ENCODE measurements around the gene MARCHF5.
"Not testable (repeated sequence)": the region's sequence is repeated elsewhere in the genome, so short reads cannot be mapped to it uniquely, and the experiment has no call there.

Gene MARCHF5

DNA sequence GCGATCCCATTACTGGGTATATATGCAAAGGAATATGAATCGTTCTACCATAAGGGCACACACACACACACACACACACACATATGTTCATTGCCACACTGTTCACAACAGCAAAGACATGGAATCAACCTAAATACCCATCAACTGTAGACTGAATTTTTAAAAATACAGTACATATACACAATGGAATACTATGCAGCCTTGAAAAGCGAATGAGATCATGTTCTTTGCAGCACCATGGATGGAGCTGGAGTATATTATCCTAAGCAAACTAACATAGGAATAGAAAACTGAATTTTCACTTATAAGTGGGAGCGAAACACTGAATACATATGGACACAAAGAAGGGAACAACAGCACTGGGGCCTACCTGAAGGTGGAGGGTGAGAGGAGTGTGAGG lies 72.5 kb downstream of the MARCHF5 start:
- Histone ChIP-seq H3K4me3 (ENCODE audit: low read depth, low read length) (no peak overlapping the region), H3K9me3 (ENCODE audit: control insufficient read depth, insufficient read depth, low read length) (no peaks in the 10 kb centered on the region), H3K36me3 (ENCODE audit: control insufficient read depth, insufficient read depth, low read length) (no peaks in the 10 kb centered on the region), H3K9ac (ENCODE audit: low read depth, low read length) (no peak overlapping the region), H3K4me1 (ENCODE audit: control insufficient read depth, insufficient read depth, low read length) (no peaks in the 10 kb centered on the region), H3K27me3 (ENCODE audit: control insufficient read depth, insufficient read depth, low read length) (no peaks in the 10 kb centered on the region)

DNA sequence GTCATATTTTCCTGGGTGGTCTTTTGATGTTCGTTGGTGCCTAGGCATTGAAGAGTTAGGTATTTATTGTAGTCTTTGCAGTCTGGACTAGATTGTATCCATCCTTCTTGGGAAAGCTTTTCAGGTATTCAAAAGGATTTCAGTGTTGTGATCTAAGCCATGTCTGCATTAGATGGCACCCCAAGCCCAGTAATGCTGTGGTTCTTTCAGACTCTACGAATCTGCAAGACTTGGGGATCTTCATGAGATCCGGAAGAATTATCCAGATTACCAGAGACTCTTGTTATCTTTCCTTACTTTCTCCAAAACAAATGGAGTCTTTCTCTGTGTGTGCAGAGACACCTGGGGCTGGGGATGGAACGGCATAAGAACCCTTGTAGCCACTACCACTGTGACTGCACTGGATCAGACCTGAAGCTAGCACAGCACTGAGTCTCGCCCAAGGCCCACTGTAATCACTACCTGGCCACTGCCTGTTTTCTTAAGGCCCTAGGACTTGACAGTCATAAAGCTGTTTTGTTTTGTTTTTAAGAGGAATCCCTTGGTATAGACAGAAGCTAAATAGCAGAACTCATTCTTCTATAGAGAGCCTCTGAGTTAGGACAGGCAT lies 75.5 kb downstream of the MARCHF5 start:
- Histone ChIP-seq H3K9ac (ENCODE audit: low read depth, low read length) (no peak overlapping the region), H3K27me3 (ENCODE audit: control insufficient read depth, insufficient read depth, low read length) (no peaks in the 10 kb centered on the region)

DNA sequence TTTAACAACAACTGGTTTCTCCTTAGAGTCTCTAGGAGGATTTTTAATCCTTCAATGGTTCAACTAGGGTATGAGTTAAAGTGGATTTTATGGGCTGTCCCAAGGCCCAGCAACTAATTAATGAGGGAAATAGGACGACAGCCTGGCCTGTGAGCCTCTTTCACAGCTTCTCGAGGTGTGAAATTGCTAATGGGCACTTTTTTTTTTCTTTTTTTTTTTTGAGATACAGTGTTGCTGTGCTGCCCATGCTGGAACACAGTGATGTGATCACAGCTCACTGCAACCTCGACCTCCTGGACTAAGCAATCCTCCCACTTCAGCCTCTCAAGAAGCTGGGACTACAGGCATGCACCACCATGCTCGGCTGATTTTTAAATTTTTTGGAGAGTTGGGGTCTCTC lies 87.0 kb downstream of the MARCHF5 start:
- Histone ChIP-seq H3K9me3 (ENCODE audit: control insufficient read depth, insufficient read depth, low read length) (no peaks in the 10 kb centered on the region), H3K9ac (ENCODE audit: low read depth, low read length) (no peak overlapping the region), H3K36me3 (ENCODE audit: control insufficient read depth, insufficient read depth, low read length) (no peaks in the 10 kb centered on the region), H3K4me1 (ENCODE audit: control insufficient read depth, insufficient read depth, low read length) (peaks cover 11% of the 10 kb centered on the region), H3K4me3 (ENCODE audit: low read depth, low read length) (no peak overlapping the region), H3K27me3 (ENCODE audit: control insufficient read depth, insufficient read depth, low read length) (no peaks in the 10 kb centered on the region)

More for the DNA sequence above, 75.5 kb downstream of the MARCHF5 start:
- Histone ChIP-seq H3K4me1 (ENCODE audit: control insufficient read depth, insufficient read depth, low read length) (no peaks in the 10 kb centered on the region), H3K9me3 (ENCODE audit: control insufficient read depth, insufficient read depth, low read length) (no peaks in the 10 kb centered on the region), H3K4me3 (ENCODE audit: low read depth, low read length) (no peak overlapping the region), H3K36me3 (ENCODE audit: control insufficient read depth, insufficient read depth, low read length) (no peaks in the 10 kb centered on the region)

DNA sequence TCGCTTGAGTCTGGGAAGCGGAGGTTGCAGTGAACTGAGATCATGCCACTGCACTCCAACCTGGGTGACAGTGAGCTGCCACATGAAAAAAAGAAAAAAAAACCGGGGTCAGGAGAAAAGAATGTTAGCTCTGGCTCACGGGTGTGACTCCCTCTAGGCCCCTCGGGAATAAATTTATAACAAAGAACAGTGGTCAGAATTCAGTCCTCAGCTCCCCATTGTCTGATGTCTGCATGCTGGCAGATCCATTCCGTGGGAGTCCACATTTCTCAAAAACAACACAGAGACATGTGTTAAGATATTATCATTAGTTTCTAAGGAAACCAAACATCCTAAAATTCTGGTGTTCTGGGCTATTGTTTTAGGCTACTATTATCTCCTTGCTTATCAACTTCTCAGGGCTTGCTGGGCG lies 90.6 kb downstream of the MARCHF5 start:
- Histone ChIP-seq H3K36me3 (ENCODE audit: control insufficient read depth, insufficient read depth, low read length) (no peaks in the 10 kb centered on the region), H3K9me3 (ENCODE audit: control insufficient read depth, insufficient read depth, low read length) (no peaks in the 10 kb centered on the region), H3K27me3 (ENCODE audit: control insufficient read depth, insufficient read depth, low read length) (no peaks in the 10 kb centered on the region), H3K4me1 (ENCODE audit: control insufficient read depth, insufficient read depth, low read length) (peaks cover 11% of the 10 kb centered on the region), H3K4me3 (ENCODE audit: low read depth, low read length) (no peak overlapping the region), H3K9ac (ENCODE audit: low read depth, low read length) (no peak overlapping the region)

DNA sequence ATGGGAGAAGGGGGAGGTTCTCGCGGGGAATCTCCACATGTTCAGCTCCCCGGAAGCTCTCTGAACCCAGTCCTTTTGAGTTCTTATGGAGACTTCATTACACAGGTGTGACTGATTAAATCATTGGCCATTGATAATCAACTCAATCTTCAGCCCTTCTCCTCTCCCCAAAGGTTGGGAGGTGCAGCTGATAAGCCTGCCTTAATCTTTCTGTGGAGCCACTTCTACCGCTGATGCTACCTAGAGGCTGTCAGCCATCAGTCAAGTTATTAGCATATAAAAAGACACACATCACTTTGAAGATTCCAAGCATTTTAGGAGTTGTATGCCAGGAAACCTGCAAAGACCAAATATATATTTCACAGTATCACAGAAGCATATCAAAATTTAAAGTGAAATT lies 91.7 kb downstream of the MARCHF5 start:
- H3K9ac ChIP-seq (ENCODE audit: low read depth, low read length) = no peak overlapping the region
- H3K4me3 ChIP-seq (ENCODE audit: low read depth, low read length) = peak overlapping the region; percentile 40
- H3K36me3 ChIP-seq (ENCODE audit: control insufficient read depth, insufficient read depth, low read length) = no peaks in the 10 kb centered on the region
- no peaks in the 10 kb centered on the region for H3K27me3 ChIP-seq (ENCODE audit: control insufficient read depth, insufficient read depth, low read length)
- no peaks in the 10 kb centered on the region for H3K9me3 ChIP-seq (ENCODE audit: control insufficient read depth, insufficient read depth, low read length)
- peaks cover 14% of the 10 kb centered on the region for H3K4me1 ChIP-seq (ENCODE audit: control insufficient read depth, insufficient read depth, low read length)

DNA sequence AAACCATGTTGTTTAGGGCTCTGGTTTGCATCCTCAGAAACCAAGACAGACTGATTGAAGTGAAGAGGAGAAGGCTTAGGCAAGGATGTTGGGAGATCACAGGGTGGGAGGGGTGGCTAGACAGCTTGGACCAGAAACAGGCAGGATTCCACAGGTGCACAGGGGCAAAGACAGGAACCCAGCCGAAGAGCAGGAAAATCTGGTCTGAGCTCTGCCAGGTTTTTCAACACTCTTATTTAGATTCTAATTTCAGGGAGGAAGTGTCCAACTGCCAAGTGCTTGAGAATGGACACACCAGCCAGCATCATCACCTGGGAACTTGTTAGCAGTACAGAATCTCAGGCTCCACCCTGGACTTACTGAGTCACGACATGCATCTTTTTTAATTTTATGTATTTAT lies 93.8 kb downstream of the MARCHF5 start:
- Histone ChIP-seq H3K9me3 (ENCODE audit: control insufficient read depth, insufficient read depth, low read length) (no peaks in the 10 kb centered on the region), H3K36me3 (ENCODE audit: control insufficient read depth, insufficient read depth, low read length) (no peaks in the 10 kb centered on the region), H3K4me1 (ENCODE audit: control insufficient read depth, insufficient read depth, low read length) (peaks cover 14% of the 10 kb centered on the region), H3K9ac (ENCODE audit: low read depth, low read length) (no peak overlapping the region), H3K4me3 (ENCODE audit: low read depth, low read length) (no peak overlapping the region), H3K27me3 (ENCODE audit: control insufficient read depth, insufficient read depth, low read length) (no peaks in the 10 kb centered on the region)

GRCh38 chr10:92385831-92386230 lies 94.9 kb downstream of the MARCHF5 start:
- Histone ChIP-seq H3K4me1 (ENCODE audit: control insufficient read depth, insufficient read depth, low read length) (peaks cover 14% of the 10 kb centered on the region), H3K36me3 (ENCODE audit: control insufficient read depth, insufficient read depth, low read length) (no peaks in the 10 kb centered on the region), H3K27me3 (ENCODE audit: control insufficient read depth, insufficient read depth, low read length) (no peaks in the 10 kb centered on the region), H3K4me3 (ENCODE audit: low read depth, low read length) (no peak overlapping the region), H3K9ac (ENCODE audit: low read depth, low read length) (no peak overlapping the region), H3K9me3 (ENCODE audit: control insufficient read depth, insufficient read depth, low read length) (no peaks in the 10 kb centered on the region)

DNA sequence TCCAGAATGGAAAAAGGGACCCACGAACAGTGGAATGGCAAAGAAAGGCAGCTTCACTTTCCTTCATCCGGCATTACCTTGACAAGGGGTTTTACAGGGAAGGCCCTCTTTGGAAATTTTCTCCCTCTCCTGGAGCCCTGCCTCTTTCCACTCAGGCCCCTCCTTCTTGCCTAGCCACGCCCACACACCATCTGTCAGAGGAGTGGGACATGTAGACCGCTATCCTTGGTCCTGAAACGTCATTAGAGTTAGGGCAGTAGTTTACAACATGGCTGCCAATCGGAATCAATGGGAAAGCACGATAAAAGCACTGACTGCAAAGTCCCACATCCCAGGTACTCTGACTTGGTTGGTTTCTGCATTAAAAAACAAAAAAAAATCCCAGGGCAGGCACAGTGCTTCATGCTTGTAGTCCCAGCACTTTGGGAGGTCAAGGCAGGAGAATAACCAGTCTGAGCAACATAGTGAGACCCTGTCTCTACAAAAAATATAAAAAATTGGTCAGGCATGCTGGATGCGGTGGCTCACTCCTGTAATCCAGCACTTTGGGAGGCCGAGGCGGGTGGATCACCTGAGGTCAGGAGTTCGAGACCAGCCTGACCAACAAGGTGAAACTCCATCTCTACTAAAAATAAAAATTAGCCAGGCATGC lies 96.4 kb downstream of the MARCHF5 start:
- no peaks in the 10 kb centered on the region for H3K9me3 ChIP-seq (ENCODE audit: control insufficient read depth, insufficient read depth, low read length)
- no peaks in the 10 kb centered on the region for H3K36me3 ChIP-seq (ENCODE audit: control insufficient read depth, insufficient read depth, low read length)
- peaks cover 8% of the 10 kb centered on the region for H3K4me1 ChIP-seq (ENCODE audit: control insufficient read depth, insufficient read depth, low read length)
- H3K9ac ChIP-seq (ENCODE audit: low read depth, low read length) = no peak overlapping the region
- no peak overlapping the region for H3K4me3 ChIP-seq (ENCODE audit: low read depth, low read length)
- no peaks in the 10 kb centered on the region for H3K27me3 ChIP-seq (ENCODE audit: control insufficient read depth, insufficient read depth, low read length)

GRCh38 chr10:92393173-92393572 lies 102.2 kb downstream of the MARCHF5 start:
- H3K4me3 ChIP-seq (ENCODE audit: low read depth, low read length); H3K27me3 ChIP-seq (ENCODE audit: control insufficient read depth, insufficient read depth, low read length); H3K36me3 ChIP-seq (ENCODE audit: control insufficient read depth, insufficient read depth, low read length); H3K9me3 ChIP-seq (ENCODE audit: control insufficient read depth, insufficient read depth, low read length); H3K4me1 ChIP-seq (ENCODE audit: control insufficient read depth, insufficient read depth, low read length); H3K9ac ChIP-seq (ENCODE audit: low read depth, low read length): not testable (repeated sequence)

DNA sequence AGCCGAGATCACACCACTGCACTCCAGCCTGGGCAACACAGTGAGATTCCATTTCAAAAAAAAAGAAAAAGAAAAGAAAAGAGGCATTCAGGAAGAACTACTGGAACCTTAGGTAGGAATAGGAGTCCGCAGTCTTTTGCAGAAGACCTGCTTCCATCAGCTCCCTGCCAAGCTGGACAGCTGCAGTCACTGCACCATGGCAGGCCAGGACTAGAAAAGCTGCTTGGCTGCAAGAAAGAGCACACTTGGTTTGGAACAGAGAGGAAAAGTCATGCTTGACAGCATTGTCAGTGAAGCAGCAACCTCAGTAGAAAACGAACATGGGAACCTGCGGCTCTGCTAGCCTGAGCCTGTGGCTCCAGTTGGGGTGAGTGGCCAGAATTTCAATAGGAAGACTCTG lies 104.3 kb downstream of the MARCHF5 start:
- Histone ChIP-seq H3K36me3 (ENCODE audit: control insufficient read depth, insufficient read depth, low read length) (no peaks in the 10 kb centered on the region), H3K9me3 (ENCODE audit: control insufficient read depth, insufficient read depth, low read length) (no peaks in the 10 kb centered on the region), H3K4me1 (ENCODE audit: control insufficient read depth, insufficient read depth, low read length) (no peaks in the 10 kb centered on the region), H3K27me3 (ENCODE audit: control insufficient read depth, insufficient read depth, low read length) (no peaks in the 10 kb centered on the region), H3K4me3 (ENCODE audit: low read depth, low read length) (no peak overlapping the region), H3K9ac (ENCODE audit: low read depth, low read length) (no peak overlapping the region)

- not testable (repeated sequence) for H3K27me3 ChIP-seq (ENCODE audit: control insufficient read depth, insufficient read depth, low read length); H3K9me3 ChIP-seq (ENCODE audit: control insufficient read depth, insufficient read depth, low read length); H3K36me3 ChIP-seq (ENCODE audit: control insufficient read depth, insufficient read depth, low read length); H3K9ac ChIP-seq (ENCODE audit: low read depth, low read length); H3K4me3 ChIP-seq (ENCODE audit: low read depth, low read length); H3K4me1 ChIP-seq (ENCODE audit: control insufficient read depth, insufficient read depth, low read length)
Measured at GRCh38 chr10:92402234-92402633, 111.3 kb downstream of the MARCHF5 start.

All from iPS-15b (cell line).